NCI-H2171 (cell line): ENCODE data around the gene CPNE8.

Source experiments
- DNase-seq: peaks from one replicate; lab custom pipeline; 2025; lab: John Stamatoyannopoulos, UW

CPNE8 gene

GRCh38 chr12:38895446-38895845, 9.9 kb downstream of the CPNE8 start:
- no peak for DNase-seq

GRCh38 chr12:38892976-38893375, 12.4 kb downstream of the CPNE8 start:
- no peak for DNase-seq

DNA sequence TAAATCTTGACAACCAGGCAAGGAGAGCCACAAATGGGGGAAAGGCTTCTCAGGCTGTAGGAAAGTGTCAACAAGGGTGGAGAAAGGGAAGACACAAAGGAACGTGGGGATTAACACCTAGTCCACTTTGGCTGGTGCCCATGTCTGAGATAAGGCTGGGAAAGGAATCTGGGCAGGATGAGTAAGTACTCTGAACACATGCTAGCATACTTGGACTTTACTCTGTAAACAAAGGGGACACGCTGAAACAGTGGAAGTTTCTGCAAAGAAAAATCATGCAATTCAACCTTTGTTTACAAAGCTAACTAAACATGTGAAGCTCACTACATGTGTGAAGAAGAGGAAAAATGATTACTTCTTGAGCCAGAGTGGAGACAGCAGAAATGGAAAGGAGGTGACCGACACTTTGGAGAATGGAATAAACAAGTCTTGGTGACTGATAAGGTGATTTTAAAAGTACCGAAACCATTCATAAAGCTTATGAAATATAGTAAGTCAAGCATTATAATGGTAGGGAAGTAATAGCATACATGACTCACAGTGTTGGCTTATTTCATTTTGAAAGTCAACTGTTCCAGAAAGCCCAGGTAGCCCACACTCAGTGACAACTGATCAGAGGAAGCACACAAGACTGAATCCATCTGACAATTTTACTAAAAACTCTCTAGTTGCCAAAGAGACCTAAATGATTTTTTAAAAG, 13.2 kb downstream of the CPNE8 start:
- DNase-seq, result no peak

GRCh38 chr12:38890102-38890855, 15.1 kb downstream of the CPNE8 start:
- DNase-seq, result no peak

GRCh38 chr12:38889297-38889815, 16.0 kb downstream of the CPNE8 start:
- DNase-seq, result no peak

DNA sequence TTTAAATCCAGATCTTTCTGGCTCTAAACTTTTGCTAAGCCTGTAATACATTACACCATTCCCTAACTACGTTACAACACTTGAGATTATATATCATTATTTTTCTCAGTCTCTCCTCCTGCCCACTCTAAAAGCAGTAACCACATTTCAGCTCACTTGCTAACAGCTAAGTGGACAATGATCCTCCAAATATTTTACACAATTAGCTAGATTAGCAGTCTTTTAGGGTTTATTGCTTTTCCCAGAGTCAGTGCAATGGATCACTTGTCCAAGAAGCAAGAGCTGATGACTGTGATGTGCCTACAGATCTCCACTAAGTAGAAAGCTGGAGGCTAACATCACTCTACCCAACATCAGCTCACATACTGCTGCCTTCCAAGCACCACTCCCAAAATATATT, 17.6 kb downstream of the CPNE8 start:
- DNase-seq, result no peak

DNA sequence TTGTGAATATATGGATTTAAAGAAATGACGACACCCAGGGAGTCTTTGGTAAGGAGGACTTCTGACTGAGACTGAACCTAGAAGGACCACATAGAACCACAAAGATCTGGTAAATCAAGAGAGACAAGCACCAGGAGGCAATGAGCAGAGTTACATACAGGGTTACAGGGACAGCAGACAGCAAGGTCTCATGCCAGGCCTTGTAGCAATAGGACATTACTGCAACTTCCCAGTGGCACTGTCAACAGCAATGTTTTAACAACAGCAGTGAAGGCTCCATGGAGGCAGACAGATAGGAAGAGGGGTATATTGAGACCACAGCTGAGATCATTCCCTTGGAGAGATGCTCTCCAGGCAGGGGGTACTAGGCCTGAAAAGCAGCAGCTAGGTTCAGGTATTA, 18.5 kb downstream of the CPNE8 start:
- DNase-seq, result no peak

- DNase-seq, result no peak
Measured at GRCh38 chr12:38886064-38886463, 19.3 kb downstream of the CPNE8 start.

- no peak for DNase-seq
Measured at GRCh38 chr12:38884666-38885065, 20.7 kb downstream of the CPNE8 start.

DNA sequence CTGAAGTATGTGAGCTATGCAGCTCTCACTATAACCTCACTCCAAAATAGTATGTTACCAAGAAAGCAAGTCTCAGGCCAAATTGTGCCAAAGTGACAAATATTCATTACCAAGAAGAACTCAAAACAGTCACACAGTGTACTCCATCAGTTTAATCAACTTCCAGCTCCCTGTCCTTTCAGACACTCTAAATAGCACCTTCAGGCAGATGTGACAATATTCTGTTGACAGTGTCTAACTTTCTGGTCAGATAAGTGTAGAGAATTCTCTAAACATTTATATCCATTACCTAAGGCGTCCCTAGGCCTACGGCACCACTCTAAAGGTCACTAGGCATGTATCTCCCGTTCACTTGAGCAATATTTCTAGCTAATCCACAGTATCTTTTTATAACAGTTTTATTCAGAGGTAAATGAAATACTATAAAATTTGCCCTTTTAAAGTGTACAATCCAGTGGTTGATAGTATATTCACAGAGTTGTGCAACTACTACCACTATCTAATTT, 21.7 kb downstream of the CPNE8 start:
- no peak for DNase-seq

DNA sequence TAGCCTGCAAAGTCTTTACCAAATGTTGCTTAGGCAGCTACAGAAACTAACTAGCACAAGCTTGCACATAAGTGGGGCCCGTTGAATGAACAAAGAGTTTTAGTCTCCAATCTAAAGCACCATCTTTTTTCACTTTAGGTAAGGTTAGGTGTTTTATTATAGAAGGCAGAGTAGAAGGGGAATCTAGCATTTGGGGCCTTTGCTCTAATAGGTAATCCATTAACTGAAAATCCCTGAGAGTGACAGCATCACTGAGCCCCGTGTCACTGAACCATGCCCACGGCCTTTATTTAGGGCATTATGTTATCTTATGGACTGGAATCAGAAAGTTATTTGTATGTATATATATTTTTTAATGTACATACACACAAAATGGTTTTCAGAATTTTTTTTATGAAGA, 25.1 kb downstream of the CPNE8 start:
- DNase-seq, result no peak

GRCh38 chr12:38878986-38879385, 26.4 kb downstream of the CPNE8 start:
- DNase-seq, result no peak

GRCh38 chr12:38878333-38878705, 27.1 kb downstream of the CPNE8 start:
- DNase-seq, result no peak

DNA sequence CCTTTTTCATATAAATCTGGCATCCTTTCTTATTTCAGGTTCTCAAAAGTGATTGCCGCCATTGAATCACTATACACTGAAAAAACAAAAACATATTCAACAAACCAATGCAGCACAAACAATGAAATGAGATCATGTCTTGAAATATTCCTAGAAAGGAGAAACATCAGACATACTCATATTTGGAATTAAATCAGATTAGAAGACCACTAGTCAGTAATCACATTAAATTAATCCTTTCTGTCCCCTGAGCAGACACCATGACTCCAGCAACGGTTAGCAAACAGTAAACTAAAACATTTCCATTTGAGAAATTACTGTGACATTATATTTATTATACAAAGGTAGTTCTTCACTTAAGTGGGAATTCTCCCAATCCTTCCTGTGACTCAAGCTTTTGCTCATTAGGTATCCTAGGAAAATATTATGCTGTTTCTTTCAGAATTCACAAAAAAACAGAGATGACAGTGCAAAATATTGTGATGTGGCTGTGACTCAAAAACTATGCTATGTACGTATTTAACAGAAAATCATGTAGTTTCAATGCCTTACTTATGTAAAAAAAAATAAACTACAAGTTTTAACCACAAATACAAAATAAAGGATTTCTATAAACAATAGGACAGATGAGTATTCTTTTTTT, 29.7 kb downstream of the CPNE8 start:
- DNase-seq, result no peak

- no peak for DNase-seq
Measured at GRCh38 chr12:38872561-38872960, 32.8 kb downstream of the CPNE8 start.

- DNase-seq, result no peak
Measured at GRCh38 chr12:38872156-38872555, 33.2 kb downstream of the CPNE8 start.

DNA sequence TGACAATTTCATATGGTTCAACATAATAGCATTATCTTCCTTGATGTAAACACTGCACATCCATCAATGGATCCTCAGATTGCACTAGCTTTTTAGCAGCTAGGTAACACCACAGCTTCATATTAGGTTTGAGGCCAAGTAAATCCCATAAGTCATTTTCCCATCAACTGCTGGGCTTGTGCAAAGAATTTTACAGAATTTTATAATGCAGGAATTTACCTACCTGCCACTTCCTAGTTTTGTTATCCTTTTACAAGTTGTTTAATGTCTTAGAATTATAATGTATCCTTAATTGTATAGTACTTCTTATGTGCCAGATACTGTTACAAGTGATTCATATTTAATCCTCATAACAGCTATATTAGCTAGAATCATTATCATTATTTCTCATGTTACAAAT, 36.4 kb downstream of the CPNE8 start:
- no peak for DNase-seq

DNA sequence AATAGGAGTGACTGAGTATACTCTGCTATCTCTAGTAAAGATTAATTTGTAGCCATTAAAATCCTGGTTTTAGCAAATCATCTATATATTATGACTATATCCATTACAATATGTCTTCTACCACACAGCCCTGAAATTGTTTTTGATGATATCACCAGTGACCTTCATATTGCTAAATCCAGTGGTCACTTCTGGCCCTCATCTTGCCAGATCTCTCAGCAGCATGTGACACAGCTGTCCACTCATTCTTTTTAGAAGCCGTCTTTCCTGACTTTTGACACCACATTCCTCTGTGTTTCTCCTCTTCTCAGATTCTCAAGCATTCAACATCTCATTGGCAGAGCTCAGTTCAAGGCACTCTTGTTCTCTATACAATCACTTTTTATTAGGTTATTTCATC, 54.9 kb downstream of the CPNE8 start:
- DNase-seq, result no peak

DNA sequence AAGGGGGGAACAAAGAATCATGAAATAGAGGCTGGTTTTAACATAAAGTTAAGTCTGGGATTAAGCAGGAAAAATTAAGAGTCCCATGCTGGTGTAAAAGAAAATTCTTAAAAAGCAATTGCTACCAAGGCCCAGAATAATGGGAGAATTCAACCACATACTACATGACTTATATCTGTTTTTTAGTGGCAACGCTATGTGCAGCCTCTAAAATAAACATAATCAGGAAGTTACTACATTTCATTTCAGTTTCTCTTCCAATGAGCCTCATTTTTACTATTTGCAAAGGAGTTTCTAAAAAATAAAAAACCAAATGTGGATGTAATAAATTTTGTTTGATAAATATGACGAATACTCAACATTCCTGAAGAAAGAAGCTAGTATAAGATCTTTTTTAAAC, 58.1 kb downstream of the CPNE8 start:
- no peak for DNase-seq

- no peak for DNase-seq
Measured at GRCh38 chr12:38844267-38844666, 61.1 kb downstream of the CPNE8 start.

DNA sequence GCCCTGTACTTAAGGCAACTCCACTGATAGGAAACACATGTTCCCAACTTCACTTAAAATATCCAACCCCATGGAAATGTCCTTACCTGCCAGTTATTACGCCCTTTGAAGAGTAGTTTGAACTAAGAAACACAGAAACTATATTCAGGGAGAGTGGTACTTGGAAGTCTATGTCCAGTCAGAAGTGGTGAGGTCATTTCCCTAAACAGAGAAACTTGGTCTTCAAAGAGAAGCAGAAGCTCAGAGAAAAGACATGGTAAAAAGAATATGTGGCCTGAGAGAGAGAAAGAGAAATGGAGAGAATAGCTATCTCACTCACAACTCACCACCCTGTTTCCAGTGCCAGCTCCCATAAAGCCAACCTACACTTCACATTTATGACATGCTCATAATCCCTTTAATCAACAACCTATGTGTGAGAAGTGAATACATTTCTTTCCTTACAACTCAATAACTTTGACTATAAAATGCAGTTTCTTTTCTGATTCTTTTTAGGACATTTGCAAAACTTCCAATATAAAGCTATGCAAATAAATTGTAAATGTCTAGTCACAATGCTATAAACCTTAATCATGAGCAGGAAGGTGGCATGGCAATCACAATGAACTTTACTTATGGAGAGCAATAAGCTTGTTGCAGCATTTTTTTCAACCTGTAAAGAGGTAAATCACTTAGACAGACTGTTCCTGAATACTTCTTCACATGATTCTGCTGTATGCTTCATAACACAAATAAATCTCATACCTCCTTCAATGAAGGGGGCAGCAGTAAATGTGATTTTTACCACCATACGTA, 67.1 kb downstream of the CPNE8 start:
- DNase-seq, result no peak

GRCh38 chr12:38831715-38832114, 73.7 kb downstream of the CPNE8 start:
- DNase-seq, result no peak
